Thoracic aorta (tissue), 2 donors: ENCODE data around the gene N4BP2. TPM values are rescaled to one million over a fixed set of nuclear protein-coding genes. Genes with fewer than 3 reads are reported as not detected.

Experiments used
- ATAC-seq: fragments of 150-250 bp; one replicate; pipeline ENCODE4 v1.8.0; 2017; ENCODE audit warnings: low read depth; ENCODE audit not compliant: insufficient number of reproducible peaks, low FRiP score
- DNase-seq: peaks from one replicate; pipeline ENCODE4 v3.0.0-alpha.2; 2020; ENCODE audit warnings: low spot score
- H3K27ac ChIP-seq, 2 donors: fragments of 200-600 bp; sonication (generic); 1 replicate in 1 of 2; 2 replicates in 1 of 2; pipeline ENCODE4 v1.5.1; 2016; ENCODE audit warnings: mild to moderate bottlenecking in 2 of 2, moderate library complexity in 2 of 2
- H3K27me3 ChIP-seq: fragments of 200-600 bp; sonication (generic); replicated peaks from 2 replicates; pipeline ENCODE4 v1.6.0; 2016; ENCODE audit warnings: mild to moderate bottlenecking; ENCODE audit not compliant: insufficient read depth
- H3K36me3 ChIP-seq: fragments of 200-600 bp; sonication (generic); one replicate; pipeline ENCODE4 v1.5.1; 2016
- H3K4me1 ChIP-seq, 2 donors: fragments of 200-600 bp; sonication (generic); 1 replicate in 1 of 2; 2 replicates in 1 of 2; pipeline versions ENCODE4 v1.5.1 to v1.6.0; 2016; ENCODE audit warnings: low read depth in 2 of 2, mild to moderate bottlenecking in 1 of 2; ENCODE audit not compliant: control insufficient read depth in 1 of 2
- H3K4me3 ChIP-seq: fragments of 200-600 bp; sonication (generic); 2 replicates; pipeline ENCODE4 v1.5.1; 2016; ENCODE audit warnings: mild to moderate bottlenecking
- H3K9me3 ChIP-seq: fragments of 200-600 bp; sonication (generic); 2 replicates; pipeline ENCODE4 v1.5.1; 2016
- total RNA-seq, 2 donors: library from RNA; depleted of rRNA; stranded (reverse); fragments of >200 nt; gene quantifications; one replicate each; pipeline versions ENCODE4 v1.1.0 to v1.2.3, GENCODE V29; 2016
- TF ChIP-seq, protein P1 (sequence below): fragments of 200-600 bp; sonication (generic); IDR thresholded peaks from one replicate; pipeline ENCODE4 v1.5.1; 2019; ENCODE audit warnings: antibody characterized with exemption

Gene N4BP2
- total RNA-seq, 2 donors from 2014 or later, result 5.4 to 10.9 TPM

DNA sequence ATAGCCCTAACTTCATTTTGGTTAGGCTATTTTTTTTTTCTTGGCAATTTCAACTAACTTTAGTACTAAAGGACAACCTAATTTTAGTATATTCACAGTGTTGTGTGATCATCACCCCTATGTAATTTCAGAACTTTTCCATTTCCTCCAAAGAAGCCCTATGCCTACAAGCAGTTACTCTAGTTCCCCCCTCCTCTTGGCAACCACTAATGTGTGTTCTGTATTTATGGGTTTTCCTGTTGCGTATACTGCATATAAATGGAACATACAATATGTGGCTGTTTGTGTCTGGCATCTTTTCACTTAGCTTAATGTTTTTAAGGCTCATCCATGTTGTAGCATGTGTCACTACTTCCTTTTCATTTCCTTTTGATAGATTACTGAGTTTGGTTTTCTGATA is 57.6 kb downstream of the N4BP2 start:
- Histone ChIP-seq H3K27ac (no peak overlapping the region), H3K4me3 (no peak overlapping the region), H3K4me1 (no peaks in the 10 kb centered on the region), H3K36me3 (peaks cover 3% of the 10 kb centered on the region), H3K9me3 (no peaks in the 10 kb centered on the region), H3K27me3 (no peaks in the 10 kb centered on the region)
- TF ChIP-seq, protein P1, sequence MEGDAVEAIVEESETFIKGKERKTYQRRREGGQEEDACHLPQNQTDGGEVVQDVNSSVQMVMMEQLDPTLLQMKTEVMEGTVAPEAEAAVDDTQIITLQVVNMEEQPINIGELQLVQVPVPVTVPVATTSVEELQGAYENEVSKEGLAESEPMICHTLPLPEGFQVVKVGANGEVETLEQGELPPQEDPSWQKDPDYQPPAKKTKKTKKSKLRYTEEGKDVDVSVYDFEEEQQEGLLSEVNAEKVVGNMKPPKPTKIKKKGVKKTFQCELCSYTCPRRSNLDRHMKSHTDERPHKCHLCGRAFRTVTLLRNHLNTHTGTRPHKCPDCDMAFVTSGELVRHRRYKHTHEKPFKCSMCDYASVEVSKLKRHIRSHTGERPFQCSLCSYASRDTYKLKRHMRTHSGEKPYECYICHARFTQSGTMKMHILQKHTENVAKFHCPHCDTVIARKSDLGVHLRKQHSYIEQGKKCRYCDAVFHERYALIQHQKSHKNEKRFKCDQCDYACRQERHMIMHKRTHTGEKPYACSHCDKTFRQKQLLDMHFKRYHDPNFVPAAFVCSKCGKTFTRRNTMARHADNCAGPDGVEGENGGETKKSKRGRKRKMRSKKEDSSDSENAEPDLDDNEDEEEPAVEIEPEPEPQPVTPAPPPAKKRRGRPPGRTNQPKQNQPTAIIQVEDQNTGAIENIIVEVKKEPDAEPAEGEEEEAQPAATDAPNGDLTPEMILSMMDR, result no peak
- no peak for DNase-seq
- no peak for ATAC-seq

DNA sequence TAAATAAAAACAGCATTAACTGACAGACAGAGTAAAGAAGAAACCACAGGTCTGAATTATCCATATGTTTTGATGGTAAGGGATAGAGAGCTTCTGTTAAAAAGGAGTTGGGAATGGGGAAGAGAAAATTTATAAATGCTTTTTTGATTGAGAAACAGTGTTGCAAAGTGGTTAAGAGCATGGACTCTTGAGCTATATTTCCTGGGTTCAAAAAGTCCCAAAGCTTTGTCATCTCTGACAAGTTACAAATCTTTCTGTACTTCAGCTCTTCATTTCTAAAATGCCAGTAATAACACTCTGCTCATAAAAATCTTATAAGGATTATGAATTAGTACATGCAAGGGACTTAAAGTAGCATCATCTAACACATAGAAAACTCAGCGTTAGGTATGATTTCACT is 62.2 kb downstream of the N4BP2 start:
- ATAC-seq, result no peak
- no peaks in the 10 kb centered on the region for H3K9me3 ChIP-seq
- no peaks in the 10 kb centered on the region for H3K27me3 ChIP-seq

DNA sequence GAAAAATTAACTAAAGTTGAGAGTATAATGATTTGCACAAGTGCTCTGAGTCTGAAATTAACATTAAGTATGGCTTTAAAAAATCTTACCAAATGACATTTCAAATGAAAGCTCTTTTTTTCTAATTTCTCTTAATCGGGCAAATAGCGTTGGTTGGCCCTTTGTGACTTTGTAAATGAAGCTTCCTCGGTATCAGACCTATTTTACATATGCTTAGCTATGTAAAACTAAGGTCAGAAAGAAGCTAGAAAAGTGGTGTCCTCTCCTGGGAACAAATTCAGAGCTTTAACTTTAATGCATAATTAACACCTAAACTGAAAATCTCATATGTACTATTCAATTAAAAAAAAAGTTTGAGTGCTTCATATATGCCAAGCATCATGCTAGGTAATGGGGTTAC is 62.7 kb downstream of the N4BP2 start:
- no peaks in the 10 kb centered on the region for H3K27me3 ChIP-seq
- H3K27ac ChIP-seq, result no peak overlapping the region

More for the DNA sequence above, 62.2 kb downstream of the N4BP2 start:
- DNase-seq, result no peak
- Histone ChIP-seq H3K4me3 (no peak overlapping the region), H3K36me3 (no peaks in the 10 kb centered on the region), H3K27ac (no peak overlapping the region), H3K4me1 (no peaks in the 10 kb centered on the region)
- TF ChIP-seq, protein P1, result no peak

DNA sequence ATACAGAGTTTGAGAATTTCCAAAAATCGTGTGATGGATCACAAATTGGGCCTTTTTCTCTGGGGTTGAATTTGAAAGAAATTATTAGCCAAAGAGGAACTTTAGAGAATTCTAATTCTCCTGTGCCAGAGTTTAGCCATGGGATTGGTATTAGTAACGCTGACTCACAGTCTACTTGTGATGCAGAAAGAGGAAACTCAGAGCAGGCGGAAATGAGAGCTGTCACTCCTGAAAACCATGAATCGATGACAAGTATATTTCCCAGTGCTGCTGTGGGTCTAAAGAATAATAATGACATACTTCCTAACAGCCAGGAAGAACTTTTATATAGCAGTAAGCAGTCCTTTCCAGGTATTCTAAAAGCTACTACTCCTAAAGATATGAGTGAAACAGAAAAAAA is 64.9 kb downstream of the N4BP2 start:
- ATAC-seq (no peak), DNase-seq (no peak)
- H3K4me3 ChIP-seq, result no peak overlapping the region
- H3K27me3 ChIP-seq, result no peaks in the 10 kb centered on the region
- no peak overlapping the region for H3K27ac ChIP-seq
- H3K4me1 ChIP-seq, result no peaks in the 10 kb centered on the region
- H3K36me3 ChIP-seq, result no peaks in the 10 kb centered on the region
- TF ChIP-seq, protein P1, result no peak
- H3K9me3 ChIP-seq, result no peaks in the 10 kb centered on the region

More for the DNA sequence above, 62.7 kb downstream of the N4BP2 start:
- no peaks in the 10 kb centered on the region for H3K4me1 ChIP-seq
- ATAC-seq (no peak), DNase-seq (no peak)
- no peaks in the 10 kb centered on the region for H3K36me3 ChIP-seq
- TF ChIP-seq, protein P1, result no peak
- H3K9me3 ChIP-seq, result no peaks in the 10 kb centered on the region
- H3K4me3 ChIP-seq, result no peak overlapping the region

DNA sequence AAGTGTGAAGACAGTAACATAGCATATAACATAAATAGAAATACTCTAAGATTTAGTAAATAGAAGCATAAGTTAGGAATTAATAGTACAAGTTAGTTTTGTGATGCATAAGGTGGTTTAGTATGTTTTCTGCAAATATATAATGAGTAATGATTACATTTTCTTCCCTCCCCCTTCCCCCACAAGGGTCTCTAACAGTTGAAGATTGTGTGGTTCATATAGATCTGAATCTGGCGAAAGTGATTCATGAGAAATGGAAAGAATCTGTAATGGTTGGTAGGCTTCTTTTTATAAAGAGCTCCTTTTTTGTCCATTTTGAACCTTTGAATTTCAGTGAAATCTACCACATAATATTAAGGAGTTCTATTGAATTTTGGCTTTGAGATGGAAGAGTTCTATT is 66.3 kb downstream of the N4BP2 start:
- ATAC-seq, result no peak
- Histone ChIP-seq H3K27ac (no peak overlapping the region), H3K36me3 (no peaks in the 10 kb centered on the region), H3K4me3 (no peak overlapping the region), H3K27me3 (no peaks in the 10 kb centered on the region), H3K4me1 (no peaks in the 10 kb centered on the region), H3K9me3 (no peaks in the 10 kb centered on the region)
- TF ChIP-seq, protein P1, result no peak
- DNase-seq, result no peak
